SK-N-MC (cell line): ENCODE measurements around the gene PHLDB2.

Source experiments
- EZH2 ChIP-seq: fragments of 200-600 bp; sonication (generic); IDR thresholded peaks from one replicate; pipeline ENCODE4 v1.6.1; 2017; ENCODE audit warnings: antibody characterized with exemption
- FOXP2 ChIP-seq: optimal IDR thresholded peaks from 2 replicates; pipeline ENCODE3; 2011; ENCODE audit warnings: mild to moderate bottlenecking, moderate library complexity; ENCODE audit not compliant: insufficient read depth; ENCODE audit errors: extremely low read length, control extremely low read depth
- POLR2AphosphoS5 ChIP-seq: IDR thresholded peaks from 2 replicates; pipeline ENCODE4 v1.6.1; 2012; ENCODE audit warnings: mild to moderate bottlenecking, low read depth, low read length, borderline replicate concordance

GRCh38 chr3:111822804-111823203 lies 36.3 kb upstream of the PHLDB2 start:
- TF ChIP-seq EZH2 = no peak
- TF ChIP-seq POLR2AphosphoS5 = no peak
- TF ChIP-seq FOXP2 = no peak
